H1 (cell line): ENCODE measurements around the gene IL2RA.

Experiments
- ATF3 ChIP-seq: IDR thresholded peaks from 2 replicates; pipeline ENCODE4 v1.6.1; 2011; ENCODE audit warnings: low read depth, mild to moderate bottlenecking, low read length; ENCODE audit not compliant: insufficient read depth
- CTCF ChIP-seq, 3 experiments: IDR thresholded peaks; 1 replicate in 2 of 3; 2 replicates in 1 of 3; pipeline versions ENCODE4 v1.5.1 to v1.6.1; 2011; ENCODE audit warnings: low read length in 3 of 3, mild to moderate bottlenecking in 3 of 3, inconsistent platforms in 2 of 3, low read depth in 1 of 3, moderate library complexity in 1 of 3; ENCODE audit not compliant: insufficient read depth in 1 of 3; ENCODE audit errors: control extremely low read depth in 1 of 3
- EZH2 ChIP-seq: fragments of 200-600 bp; sonication (generic); IDR thresholded peaks from 2 replicates; pipeline ENCODE4 v1.7.1; 2012; ENCODE audit warnings: low read depth, mild to moderate bottlenecking, moderate library complexity, low read length, inconsistent platforms; ENCODE audit not compliant: severe bottlenecking
- FOSL1 ChIP-seq: IDR thresholded peaks from 2 replicates; pipeline ENCODE4 v1.6.1; 2011; ENCODE audit warnings: mild to moderate bottlenecking, low read depth, low read length, moderate library complexity; ENCODE audit not compliant: insufficient read depth
- KDM5A ChIP-seq: fragments of 200-600 bp; IDR thresholded peaks from 2 replicates; pipeline ENCODE4 v1.7.1; 2012; ENCODE audit warnings: mild to moderate bottlenecking, low read length, inconsistent platforms, mixed read lengths
- POLR2A ChIP-seq, 2 experiments: IDR thresholded peaks; 1 replicate in 1 of 2; 2 replicates in 1 of 2; pipeline ENCODE4 v1.6.1; 2011; ENCODE audit warnings: low read depth in 2 of 2, low read length in 2 of 2, mild to moderate bottlenecking in 2 of 2; ENCODE audit errors: control extremely low read depth in 1 of 2
- POLR2AphosphoS5 ChIP-seq: IDR thresholded peaks from 2 replicates; pipeline ENCODE4 v1.6.1; 2011; ENCODE audit warnings: low read depth, low read length
- RFX5 ChIP-seq: IDR thresholded peaks from 2 replicates; pipeline ENCODE4 v1.6.1; 2011; ENCODE audit warnings: low read depth, low read length, improper control_type of control experiment, borderline replicate concordance
- SP1 ChIP-seq: IDR thresholded peaks from 2 replicates; pipeline ENCODE4 v1.6.1; 2011; ENCODE audit warnings: low read depth, low read length
- SRF ChIP-seq: IDR thresholded peaks from 2 replicates; pipeline ENCODE4 v1.6.1; 2011; ENCODE audit warnings: mild to moderate bottlenecking, low read depth, low read length, moderate library complexity

GRCh38 chr10:6030940-6031339, 31.2 kb downstream of the IL2RA start:
- TF ChIP-seq SRF (no peak), SP1 (no peak), CTCF (IDR thresholded peaks at IDR 0.05; ENCODE audit: control extremely low read depth in 1 of 3, insufficient read depth in 1 of 3, low read depth in 1 of 3, low read length in 3 of 3) (no peak), FOSL1 (no peak), POLR2A (IDR thresholded peaks at IDR 0.05; ENCODE audit: control extremely low read depth in 1 of 2, low read depth in 2 of 2, low read length in 2 of 2) (no peak), ATF3 (no peak), POLR2AphosphoS5 (no peak), EZH2 (no peak), KDM5A (no peak), RFX5 (no peak)
